Epithelial cell of proximal tubule (primary cell): Measurements from ENCODE around the gene TMIE. TPM values are rescaled to one million over a fixed set of nuclear protein-coding genes. Genes with fewer than 3 reads are reported as not detected.

ENCODE experiments used
- DNase-seq: peaks from one replicate; pipeline ENCODE4 v3.0.0-alpha.2; 2011; ENCODE audit warnings: low read depth
- H3K4me3 ChIP-seq: 2 replicates; pipeline ENCODE4 v1.5.1; 2011; ENCODE audit warnings: low read depth, mild to moderate bottlenecking, low read length
- total RNA-seq: library from RNA; depleted of rRNA; stranded (reverse); fragments of >200 nt; gene quantifications from 2 replicates; pipeline ENCODE4 v1.2.3, GENCODE V29; 2015
- TF ChIP-seq, protein P1 (sequence below): conservative IDR thresholded peaks from 2 replicates; pipeline ENCODE4 v1.5.1; 2012; ENCODE audit warnings: low read depth, mild to moderate bottlenecking, low read length

TMIE gene
- total RNA-seq, 1 donor from 2014 or later = not detected

GRCh38 chr3:46705022-46705530 is 3.9 kb downstream of the TMIE start:
- no peak for DNase-seq
- TF ChIP-seq, protein P1, sequence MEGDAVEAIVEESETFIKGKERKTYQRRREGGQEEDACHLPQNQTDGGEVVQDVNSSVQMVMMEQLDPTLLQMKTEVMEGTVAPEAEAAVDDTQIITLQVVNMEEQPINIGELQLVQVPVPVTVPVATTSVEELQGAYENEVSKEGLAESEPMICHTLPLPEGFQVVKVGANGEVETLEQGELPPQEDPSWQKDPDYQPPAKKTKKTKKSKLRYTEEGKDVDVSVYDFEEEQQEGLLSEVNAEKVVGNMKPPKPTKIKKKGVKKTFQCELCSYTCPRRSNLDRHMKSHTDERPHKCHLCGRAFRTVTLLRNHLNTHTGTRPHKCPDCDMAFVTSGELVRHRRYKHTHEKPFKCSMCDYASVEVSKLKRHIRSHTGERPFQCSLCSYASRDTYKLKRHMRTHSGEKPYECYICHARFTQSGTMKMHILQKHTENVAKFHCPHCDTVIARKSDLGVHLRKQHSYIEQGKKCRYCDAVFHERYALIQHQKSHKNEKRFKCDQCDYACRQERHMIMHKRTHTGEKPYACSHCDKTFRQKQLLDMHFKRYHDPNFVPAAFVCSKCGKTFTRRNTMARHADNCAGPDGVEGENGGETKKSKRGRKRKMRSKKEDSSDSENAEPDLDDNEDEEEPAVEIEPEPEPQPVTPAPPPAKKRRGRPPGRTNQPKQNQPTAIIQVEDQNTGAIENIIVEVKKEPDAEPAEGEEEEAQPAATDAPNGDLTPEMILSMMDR = peak; percentile 94
- H3K4me3 ChIP-seq = no peak overlapping the region

GRCh38 chr3:46705751-46706552 is 4.8 kb downstream of the TMIE start:
- H3K4me3 ChIP-seq = no peak overlapping the region
- TF ChIP-seq, protein P1 = no peak
- no peak for DNase-seq

- no peak overlapping the region for H3K4me3 ChIP-seq
- TF ChIP-seq, protein P1 = no peak
- DNase-seq = no peak
Measured at GRCh38 chr3:46706771-46707582, 5.8 kb downstream of the TMIE start.

DNA sequence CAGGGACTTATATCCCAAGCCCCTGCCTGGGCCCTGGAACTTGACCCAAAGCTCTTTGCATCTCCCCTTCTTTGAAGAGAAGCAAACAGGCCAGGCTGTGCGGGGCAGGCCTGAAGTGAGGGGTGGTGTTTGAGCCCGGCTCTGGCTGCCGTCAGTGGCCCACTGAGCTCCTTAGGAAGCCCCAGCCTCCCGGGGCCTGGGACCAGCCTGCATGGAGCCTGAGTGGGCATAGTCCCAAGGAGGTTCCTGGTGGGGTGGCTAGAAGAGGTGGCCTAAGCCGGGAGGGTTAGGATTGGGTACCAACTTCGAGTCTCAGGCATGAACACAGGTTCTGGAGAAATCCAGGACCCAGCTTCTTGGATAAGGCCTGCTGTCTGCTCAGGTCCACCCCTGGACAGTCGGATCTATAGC is 6.4 kb downstream of the TMIE start:
- TF ChIP-seq, protein P1 = no peak
- H3K4me3 ChIP-seq = no peak overlapping the region
- no peak for DNase-seq

- no peak for DNase-seq
- H3K4me3 ChIP-seq = no peak overlapping the region
- TF ChIP-seq, protein P1 = no peak
Measured at GRCh38 chr3:46708401-46709156, 7.4 kb downstream of the TMIE start.

- no peak for DNase-seq
- TF ChIP-seq, protein P1 = no peak
- no peak overlapping the region for H3K4me3 ChIP-seq
Measured at GRCh38 chr3:46709157-46709654, 8.0 kb downstream of the TMIE start.
